NB4 (cell line): ENCODE data around the gene LIMK2.

ENCODE experiments used
- DNase-seq: peaks from one replicate; pipeline ENCODE4 v3.0.0; 2010; ENCODE audit warnings: low read depth
- H3K4me3 ChIP-seq: one replicate; pipeline ENCODE4 v1.5.1; 2011; ENCODE audit warnings: mild to moderate bottlenecking, low read depth, low read length, moderate library complexity
- CTCF ChIP-seq: IDR thresholded peaks from one replicate; pipeline ENCODE4 v1.5.1; 2012; ENCODE audit warnings: low read depth, low read length
- MAX ChIP-seq: IDR thresholded peaks from 2 replicates; pipeline ENCODE4 v1.6.1; 2011; ENCODE audit warnings: low read depth, low read length
- MYC ChIP-seq: IDR thresholded peaks from 2 replicates; pipeline ENCODE4 v1.6.1; 2011; ENCODE audit warnings: low read depth, low read length
- POLR2A ChIP-seq: IDR thresholded peaks from 2 replicates; pipeline ENCODE4 v1.6.1; 2011; ENCODE audit warnings: mild to moderate bottlenecking; ENCODE audit not compliant: insufficient read length; ENCODE audit errors: extremely low read depth

Gene LIMK2

GRCh38 chr22:31248138-31248745 lies 36.1 kb downstream of the LIMK2 start:
- no peak for TF ChIP-seq MAX
- no peak for TF ChIP-seq CTCF
- TF ChIP-seq POLR2A = no peak
- TF ChIP-seq MYC = no peak
- H3K4me3 ChIP-seq = no peak overlapping the region
- peak; percentile 85 for DNase-seq

- no peak overlapping the region for H3K4me3 ChIP-seq
- no peak for DNase-seq
- TF ChIP-seq MAX = no peak
These were observed 37.2 kb downstream of the LIMK2 start for GRCh38 chr22:31248965-31249958.

- TF ChIP-seq CTCF (no peak), MYC (no peak), POLR2A (no peak), MAX (no peak)
- DNase-seq = peak; percentile 42
- H3K4me3 ChIP-seq = no peak overlapping the region
These were observed 38.9 kb downstream of the LIMK2 start for GRCh38 chr22:31250740-31251600.

- DNase-seq = no peak
- no peak for TF ChIP-seq MAX
- H3K4me3 ChIP-seq = no peak overlapping the region
These were observed 41.9 kb downstream of the LIMK2 start for GRCh38 chr22:31253949-31254348.

- no peak for DNase-seq
- no peak overlapping the region for H3K4me3 ChIP-seq
- TF ChIP-seq MAX (no peak), MYC (no peak), POLR2A (no peak), CTCF (no peak)
These were observed 47.8 kb downstream of the LIMK2 start for GRCh38 chr22:31259798-31260473.

GRCh38 chr22:31260474-31260856 lies 48.4 kb downstream of the LIMK2 start:
- no peak overlapping the region for H3K4me3 ChIP-seq
- DNase-seq = no peak
- TF ChIP-seq POLR2A (no peak), CTCF (no peak), MYC (no peak), MAX (no peak)
